HCT116 (cell line): ENCODE data around the gene TWSG1. TPM values are rescaled to one million over a fixed set of nuclear protein-coding genes. Genes with fewer than 3 reads are reported as not detected.
"Not testable (repeated sequence)": the region's sequence is repeated elsewhere in the genome, so short reads cannot be mapped to it uniquely, and the experiment has no call there.

ENCODE experiments used
- ATAC-seq: fragments of 200-7000 bp; cut with Tn5 transposase; 2 replicates; pipeline ENCODE4 v1.9.1; 2020; ENCODE audit warnings: mild to moderate bottlenecking, moderate library complexity
- BruUV-seq: library from RNA; stranded (reverse); fragments of 400-500 nt; replicated peaks from 2 replicates; lab custom pipeline; 2021; lab: Mats Ljungman, UMichigan
- CTCF ChIA-PET: fragments of 300-600 bp; sonication (Branson Sonifier 250); formaldehyde crosslinking; loops from one replicate; lab custom pipeline; 2021; ENCODE audit warnings: antibody characterized with exemption; lab: Charles Lee
- POLR2A ChIA-PET: fragments of 300-600, 350-600 bp; sonication (Branson Sonifier 250); formaldehyde crosslinking; loops from one replicate; lab custom pipeline; 2021; ENCODE audit warnings: antibody characterized with exemption; lab: Charles Lee
- RAD21 ChIA-PET, 2 experiments: fragments of 300-600 bp; sonication (Branson Sonifier 250); formaldehyde crosslinking; loops; one replicate each; lab custom pipeline; 2023; ENCODE audit warnings: low total read pairs in 2 of 2; ENCODE audit not compliant: uncharacterized antibody in 2 of 2, unreplicated experiment in 2 of 2, low non-redundant PET in 1 of 2; lab: Charles Lee
- DNase-seq: peaks from one replicate; pipeline ENCODE4 v3.0.0-alpha.2; 2010; ENCODE audit warnings: low read depth, low spot score
- H2AFZ ChIP-seq: fragments of 200-600 bp; shearing (Covaris generic), sonication (generic); 2 replicates; pipeline ENCODE4 v1.6.1; 2017; ENCODE audit warnings: low read depth, mixed run types, mixed read lengths, antibody characterized with exemption, low read length; ENCODE audit not compliant: poor library complexity, severe bottlenecking
- H3K27ac ChIP-seq: 2 replicates; pipeline ENCODE4 v1.5.1; 2012; ENCODE audit warnings: low read depth, low read length
- H3K27me3 ChIP-seq: fragments of 200-600 bp; sonication (generic); 2 replicates; pipeline ENCODE4 v1.6.1; 2016; ENCODE audit warnings: mixed run types, low read length, mixed read lengths; ENCODE audit not compliant: insufficient read depth
- H3K36me3 ChIP-seq, 2 experiments: fragments of 200-500 bp in 1 of 2; fragments of 200-600 bp in 1 of 2; sonication (Bioruptor generic) in 1 of 2; sonication (generic) in 1 of 2; 2 replicates each; pipeline versions ENCODE4 v1.5.1 to v1.6.1; 2014 to 2016; ENCODE audit warnings: low read length in 2 of 2, inconsistent platforms in 1 of 2, mixed read lengths in 1 of 2, mixed run types in 1 of 2; ENCODE audit not compliant: insufficient read depth in 2 of 2, control insufficient read depth in 1 of 2
- H3K4me1 ChIP-seq, 2 experiments: fragments of 200-600 bp in 1 of 2; sonication (generic) in 1 of 2; 2 replicates each; pipeline versions ENCODE4 v1.5.1 to v1.6.1; 2012 to 2017; ENCODE audit warnings: low read length in 2 of 2, inconsistent platforms in 1 of 2, mild to moderate bottlenecking in 1 of 2, mixed read lengths in 1 of 2, mixed run types in 1 of 2, moderate library complexity in 1 of 2; ENCODE audit not compliant: insufficient read depth in 2 of 2, control insufficient read depth in 1 of 2
- H3K4me2 ChIP-seq: fragments of 200-600 bp; sonication (generic); 2 replicates; pipeline ENCODE4 v1.6.1; 2017; ENCODE audit warnings: mixed run types, low read length, mixed read lengths
- H3K4me3 ChIP-seq, 2 experiments: fragments of 200-600 bp in 1 of 2; sonication (generic) in 1 of 2; replicated peaks in 1 of 2; 2 replicates each; pipeline ENCODE4 v1.5.1; 2011 to 2016; ENCODE audit warnings: low read length in 2 of 2, control low read depth in 1 of 2, low read depth in 1 of 2, mild to moderate bottlenecking in 1 of 2, mixed read lengths in 1 of 2, mixed run types in 1 of 2
- H3K79me2 ChIP-seq: fragments of 200-600 bp; sonication (generic); 2 replicates; pipeline ENCODE4 v1.6.1; 2017; ENCODE audit warnings: mild to moderate bottlenecking, mixed run types, low read length, moderate library complexity, mixed read lengths; ENCODE audit not compliant: insufficient read depth
- H3K9ac ChIP-seq: fragments of 200-600 bp; sonication (generic); 2 replicates; pipeline ENCODE4 v1.6.1; 2016; ENCODE audit warnings: low read length, mixed read lengths
- H3K9me2 ChIP-seq: fragments of 200-600 bp; sonication (generic), shearing (Covaris generic); 2 replicates; pipeline ENCODE4 v1.6.1; 2017; ENCODE audit warnings: mixed run types, mild to moderate bottlenecking, moderate library complexity; ENCODE audit not compliant: insufficient read depth
- H3K9me3 ChIP-seq, 2 experiments: fragments of 200-500 bp in 1 of 2; fragments of 200-600 bp in 1 of 2; sonication (Bioruptor generic) in 1 of 2; sonication (generic) in 1 of 2; 2 replicates each; pipeline ENCODE4 v1.6.1; 2014 to 2017; ENCODE audit warnings: low read length in 2 of 2, mixed read lengths in 2 of 2, inconsistent platforms in 1 of 2, low read depth in 1 of 2, mild to moderate bottlenecking in 1 of 2, mixed run types in 1 of 2, moderate library complexity in 1 of 2; ENCODE audit not compliant: control insufficient read depth in 1 of 2, insufficient read depth in 1 of 2
- H4K20me1 ChIP-seq: fragments of 200-600 bp; sonication (generic), shearing (Covaris generic); 2 replicates; pipeline ENCODE4 v1.6.1; 2017; ENCODE audit warnings: mixed run types, mild to moderate bottlenecking, moderate library complexity; ENCODE audit not compliant: insufficient read depth
- EGR1 ChIP-seq: IDR thresholded peaks from 2 replicates; pipeline ENCODE4 v1.6.1; 2012; ENCODE audit warnings: low read depth
- RAD21 ChIP-seq: IDR thresholded peaks from 2 replicates; pipeline ENCODE4 v1.6.1; 2012; ENCODE audit warnings: low read depth, mild to moderate bottlenecking
- SRF ChIP-seq: IDR thresholded peaks from 2 replicates; pipeline ENCODE4 v1.6.1; 2012; ENCODE audit warnings: low read depth
- YY1 ChIP-seq: IDR thresholded peaks from 2 replicates; pipeline ENCODE4 v1.6.1; 2011; ENCODE audit warnings: low read length, low read depth, moderate library complexity, mild to moderate bottlenecking; ENCODE audit not compliant: insufficient replicate concordance; ENCODE audit errors: extremely low read depth
- intact Hi-C: fragments of 100-400 bp; cut with micrococcal nuclease; formaldehyde crosslinking; loops from 2 replicates; pipeline ENCODE4 v1.10.0; 2022
- total RNA-seq: library from RNA; stranded (reverse); gene quantifications from one replicate; pipeline ENCODE4 v1.2.1, GENCODE V29; 2021; ENCODE audit not compliant: unreplicated experiment

TWSG1 gene
- total RNA-seq, 1 experiment from 2014 or later, result 35.7 TPM

DNA sequence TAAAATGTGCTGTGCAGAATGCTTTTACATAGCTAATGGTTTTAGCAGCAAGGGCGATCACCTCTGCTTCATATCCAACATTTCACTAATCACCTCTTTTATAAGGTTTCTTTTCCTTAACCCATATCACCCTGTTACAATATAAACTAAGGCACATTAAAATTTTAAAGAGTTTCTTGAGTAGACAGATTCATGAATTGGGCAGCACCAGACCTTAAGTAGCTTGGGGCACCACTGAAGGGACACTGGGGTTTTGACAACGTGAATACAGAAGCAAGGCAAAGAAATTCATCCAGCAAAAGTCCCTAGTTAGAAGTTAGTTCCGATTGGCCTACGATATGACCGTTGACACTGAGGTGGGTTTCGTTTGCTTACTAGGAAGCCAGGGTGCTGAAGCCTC lies 96.7 kb downstream of the TWSG1 start:
- intact Hi-C loops, result no loop called here
- BruUV-seq, result no TSS peak
- no peak for ATAC-seq
- H3K4me3 ChIP-seq, result no peak overlapping the region
- ChIA-PET CTCF (no interaction called here), POLR2A (no interaction called here), RAD21 (no interaction called here)
- H3K27me3 ChIP-seq, result no peaks in the 10 kb centered on the region
- H3K4me2 ChIP-seq, result no peak overlapping the region
- H3K9me2 ChIP-seq, result no peaks in the 10 kb centered on the region
- no peak overlapping the region for H2AFZ ChIP-seq
- H3K79me2 ChIP-seq, result no peaks in the 10 kb centered on the region
- H4K20me1 ChIP-seq, result no peaks in the 10 kb centered on the region
- no peaks in the 10 kb centered on the region for H3K36me3 ChIP-seq
- no peaks in the 10 kb centered on the region for H3K4me1 ChIP-seq
- H3K27ac ChIP-seq, result no peak overlapping the region
- H3K9me3 ChIP-seq, result no peaks in the 10 kb centered on the region
- TF ChIP-seq EGR1, result no peak
- TF ChIP-seq RAD21, result no peak
- no peak for TF ChIP-seq YY1
- TF ChIP-seq SRF, result no peak
- no peak for DNase-seq
- H3K9ac ChIP-seq, result no peak overlapping the region

DNA sequence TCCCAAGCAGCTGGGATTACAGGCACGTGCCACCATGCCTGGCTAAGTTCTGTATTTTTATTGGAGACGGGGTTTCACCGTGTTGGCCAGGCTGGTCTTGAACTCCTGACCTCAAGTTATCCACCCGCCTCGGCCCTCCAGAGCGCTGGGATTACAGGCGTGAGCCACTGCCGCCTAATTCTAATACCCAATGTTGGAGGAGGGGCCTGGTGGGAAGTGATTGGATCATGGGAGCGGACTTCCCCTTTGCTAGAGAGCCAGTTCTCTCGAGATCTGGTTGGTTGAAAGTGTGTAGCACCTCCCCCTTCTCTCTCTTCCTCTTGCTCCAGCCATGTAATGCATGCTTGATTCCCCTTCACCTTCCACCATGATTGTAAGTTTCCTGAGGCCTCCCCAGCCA lies 98.5 kb downstream of the TWSG1 start:
- POLR2A ChIA-PET, BruUV-seq, CTCF ChIA-PET: not testable (repeated sequence)

More for the DNA sequence above, 98.5 kb downstream of the TWSG1 start:
- H3K4me2 ChIP-seq, H3K9ac ChIP-seq, H3K27me3 ChIP-seq, H3K4me1 ChIP-seq, H3K9me2 ChIP-seq, H3K9me3 ChIP-seq, RAD21 ChIA-PET, H3K79me2 ChIP-seq, intact Hi-C loops, H3K27ac ChIP-seq, H3K36me3 ChIP-seq, H2AFZ ChIP-seq, H4K20me1 ChIP-seq, ATAC-seq, DNase-seq, H3K4me3 ChIP-seq: not testable (repeated sequence)
